Erythroblast (primary cell): ENCODE data around the gene CALCB.
A peak's percentile ranks its signal among the peaks of the same experiment; 100 is the strongest.
"Not testable (repeated sequence)": the region's sequence is repeated elsewhere in the genome, so short reads cannot be mapped to it uniquely, and the experiment has no call there.

Source experiments
- DNase-seq, 2 experiments: peaks; one replicate each; lab custom pipeline; 2025; lab: John Stamatoyannopoulos, UW
- GATA1 ChIP-seq: IDR thresholded peaks from 2 replicates; pipeline ENCODE4 v1.6.1; 2011; ENCODE audit warnings: low read depth, mild to moderate bottlenecking, control low read depth, low read length, moderate library complexity
- POLR2A ChIP-seq: IDR thresholded peaks from 2 replicates; pipeline ENCODE4 v1.6.1; 2011; ENCODE audit warnings: mild to moderate bottlenecking, low read length

The CALCB gene, protein sequence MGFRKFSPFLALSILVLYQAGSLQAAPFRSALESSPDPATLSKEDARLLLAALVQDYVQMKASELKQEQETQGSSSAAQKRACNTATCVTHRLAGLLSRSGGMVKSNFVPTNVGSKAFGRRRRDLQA

DNA sequence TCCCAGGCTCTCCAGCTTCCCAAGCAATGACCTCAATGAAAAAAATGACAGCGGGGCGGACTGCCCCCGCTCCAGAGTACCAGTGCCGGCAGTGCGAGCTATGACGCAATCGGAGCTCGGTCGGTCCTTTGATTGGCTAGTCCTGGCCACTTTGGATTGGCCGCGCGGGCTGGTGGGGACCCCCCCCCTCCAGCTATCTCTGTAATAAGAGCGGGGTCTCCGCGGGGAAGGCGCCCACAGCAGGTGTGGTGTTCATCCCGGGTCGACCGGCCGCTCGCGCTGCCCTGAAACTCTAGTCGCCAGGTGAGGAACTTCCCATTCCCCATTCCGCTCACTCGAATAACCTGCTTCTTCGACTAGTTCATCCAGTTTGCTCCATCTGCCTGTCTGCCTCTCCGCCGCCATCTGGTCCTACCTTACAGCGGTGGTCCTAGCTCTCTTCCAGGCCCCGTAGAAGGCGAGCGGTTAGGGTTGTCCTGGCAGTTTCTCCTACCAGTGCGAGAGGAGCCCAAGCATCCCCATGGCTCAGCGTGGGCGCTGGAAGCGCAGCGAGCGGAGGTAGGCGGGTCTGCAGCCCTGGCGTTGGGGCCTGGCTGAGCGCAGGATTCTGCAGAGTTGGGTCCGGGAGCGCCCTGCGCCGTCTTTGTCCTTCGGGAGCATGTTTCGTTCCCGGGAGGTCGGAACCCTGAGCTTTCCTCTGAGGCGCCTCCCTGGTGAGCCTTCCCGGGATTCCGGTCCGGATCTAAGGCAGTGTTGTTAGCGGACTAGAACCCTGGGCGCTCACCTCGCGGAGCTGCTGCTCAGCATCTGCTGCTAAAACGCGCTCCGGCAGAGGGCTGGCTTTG, at the start of gene CALCB:
Gene CALCB (plus strand): TSS at position 233 of the 845 bp plus-strand sequence. CDS start 1,126 bp downstream, outside the sequence.
- no peak for DNase-seq
- TF ChIP-seq GATA1, result no peak
- TF ChIP-seq POLR2A, result no peak

DNA sequence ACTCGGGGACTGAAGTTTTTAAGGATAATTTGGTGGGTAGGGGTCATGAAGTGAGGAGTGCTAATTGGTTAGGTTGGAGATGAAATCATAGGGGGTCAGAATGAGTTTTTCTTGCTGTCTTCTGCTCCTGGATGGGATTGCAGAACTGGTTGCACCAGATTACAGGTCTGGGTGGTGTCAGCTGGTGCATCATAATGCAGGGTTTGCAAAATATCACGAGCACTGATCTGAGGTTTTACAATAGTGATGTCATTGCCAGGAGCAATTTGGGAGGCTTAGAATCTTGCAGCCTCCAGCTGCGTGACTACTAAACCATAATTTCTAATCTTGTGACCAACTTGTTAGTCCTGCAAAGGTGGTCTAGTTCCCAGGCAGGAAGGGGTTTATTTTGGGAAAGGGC, 46.4 kb upstream of the CALCB start:
- DNase-seq, result no peak
- TF ChIP-seq GATA1 (no peak), POLR2A (no peak)

DNA sequence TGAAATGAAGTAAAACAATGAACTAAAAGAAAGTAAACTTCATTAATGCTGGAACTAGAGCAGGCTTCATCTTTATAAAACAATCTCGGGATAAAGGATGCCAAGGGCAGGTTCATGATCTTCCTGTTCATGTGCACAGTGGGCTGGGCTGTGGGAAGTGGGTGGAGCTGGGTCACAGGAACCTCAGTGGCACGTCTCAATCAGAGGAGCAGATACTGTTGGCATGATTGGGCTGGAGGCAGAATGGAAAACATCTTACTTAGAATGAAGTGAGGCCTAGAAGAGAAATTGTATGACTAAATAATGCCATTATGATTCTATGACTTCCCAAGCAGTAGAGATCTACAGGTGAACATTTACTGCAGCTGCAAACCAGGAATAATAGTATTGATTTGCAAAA, 45.4 kb upstream of the CALCB start:
- TF ChIP-seq GATA1, result no peak
- TF ChIP-seq POLR2A, result no peak
- no peak for DNase-seq

DNA sequence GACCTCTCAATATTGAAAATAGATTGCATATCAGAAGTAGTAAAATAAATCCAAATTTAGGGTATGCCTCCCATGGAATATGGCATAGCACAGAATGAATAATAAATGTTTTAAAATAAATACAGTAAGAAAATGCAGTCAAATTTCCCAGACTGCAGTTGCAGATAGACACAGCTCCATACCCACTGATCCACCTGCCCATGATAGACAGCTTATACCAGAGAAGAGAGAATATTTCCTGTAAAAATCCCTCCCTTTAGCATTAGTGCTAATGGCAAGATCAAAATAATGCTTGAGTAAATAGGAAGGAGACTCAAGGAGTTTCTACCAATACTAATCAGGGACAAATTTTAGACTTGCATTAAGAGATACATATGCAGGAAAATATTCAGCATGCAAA, 45.0 kb upstream of the CALCB start:
- TF ChIP-seq GATA1 (no peak), POLR2A (no peak)
- DNase-seq, result no peak

DNA sequence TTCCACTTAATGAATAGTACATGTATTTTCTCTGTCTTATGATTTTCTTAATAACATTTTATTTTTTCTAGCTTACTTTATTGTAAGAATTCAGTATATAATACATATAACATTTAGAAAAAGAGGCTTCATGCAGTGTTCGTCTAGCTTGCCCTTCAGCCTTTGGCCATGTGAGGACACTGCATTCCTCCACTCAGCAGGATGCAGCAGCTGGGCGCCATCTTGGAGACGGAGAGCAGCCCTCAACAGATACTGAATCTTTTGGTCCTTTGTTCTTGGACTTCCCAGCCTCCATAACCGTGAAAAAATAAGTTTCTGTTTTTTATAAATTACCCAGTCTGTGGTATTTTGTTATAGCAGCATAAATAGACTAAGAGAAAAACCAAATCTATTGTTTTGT, 41.4 kb upstream of the CALCB start:
- DNase-seq, result not testable (repeated sequence)

DNA sequence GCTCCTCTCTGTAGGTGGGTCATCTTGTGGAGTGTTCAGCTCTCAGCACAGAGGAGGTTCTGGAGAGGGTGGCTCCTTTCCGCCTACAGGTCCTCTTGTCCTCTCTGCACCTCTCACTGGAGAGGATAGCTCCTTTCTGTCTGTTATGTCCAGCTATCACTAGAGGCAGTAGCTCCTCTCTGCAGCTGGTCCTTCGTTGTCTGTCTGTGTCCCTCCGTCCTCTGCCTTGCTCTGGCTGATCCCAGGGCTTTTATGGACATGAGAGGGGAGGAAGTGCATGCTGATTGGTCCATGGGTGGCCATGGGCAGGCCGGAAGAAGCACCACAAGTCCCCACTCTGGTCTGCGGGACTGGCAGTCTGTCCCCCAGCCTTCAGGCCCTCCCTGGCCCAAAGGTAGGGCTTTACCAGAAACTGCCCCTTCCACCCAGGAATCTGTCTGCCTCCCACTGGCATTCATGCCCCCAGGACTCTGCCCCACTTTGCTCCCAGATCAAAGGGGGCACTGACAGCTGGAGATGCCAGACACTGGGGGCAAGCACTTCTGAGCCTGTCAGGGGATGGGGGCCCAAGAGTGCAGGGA, 38.6 kb upstream of the CALCB start:
- no peak for DNase-seq
- TF ChIP-seq POLR2A, result no peak
- no peak for TF ChIP-seq GATA1

DNA sequence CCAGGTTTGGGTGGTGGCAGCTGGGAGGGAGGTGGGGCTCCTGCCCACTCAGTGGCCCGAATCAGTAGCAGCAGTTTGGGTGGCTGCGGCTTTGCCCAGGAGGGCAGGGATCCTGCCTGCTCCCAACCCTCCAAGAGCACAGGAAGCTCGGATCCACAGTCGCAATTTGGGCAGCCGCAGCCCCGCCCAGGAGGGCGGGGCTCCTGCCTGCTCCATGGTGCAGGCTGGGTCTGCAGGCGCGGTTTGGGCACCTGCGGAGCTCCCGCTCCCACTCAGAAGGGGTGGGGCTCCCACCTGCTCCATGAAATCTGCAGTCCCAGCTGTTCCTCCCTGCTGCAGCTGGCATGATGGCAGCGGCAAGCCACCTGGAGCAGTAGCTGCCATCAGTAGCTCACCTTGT, 38.1 kb upstream of the CALCB start:
- DNase-seq, result no peak
- TF ChIP-seq GATA1, result no peak
- no peak for TF ChIP-seq POLR2A

DNA sequence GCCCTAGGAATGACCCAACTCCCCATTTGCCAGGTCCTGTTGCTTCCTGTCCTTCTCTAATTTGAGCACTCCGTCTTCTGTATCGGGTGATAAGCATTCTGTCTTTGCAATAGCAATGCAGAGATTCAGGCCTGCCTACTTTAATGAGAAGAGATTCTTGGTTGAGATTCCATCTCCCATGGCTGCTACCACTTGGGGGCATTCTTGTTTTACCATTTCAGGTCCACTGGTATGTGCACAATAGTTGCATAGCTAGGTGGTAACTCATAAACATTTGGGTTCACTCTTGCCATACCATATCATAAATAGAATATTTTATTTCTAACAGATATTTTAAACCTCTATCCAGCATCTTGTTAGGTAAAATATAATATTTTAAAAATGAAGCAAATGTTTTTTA, 34.4 kb upstream of the CALCB start:
- TF ChIP-seq GATA1 (no peak), POLR2A (no peak)
- DNase-seq, result no peak

DNA sequence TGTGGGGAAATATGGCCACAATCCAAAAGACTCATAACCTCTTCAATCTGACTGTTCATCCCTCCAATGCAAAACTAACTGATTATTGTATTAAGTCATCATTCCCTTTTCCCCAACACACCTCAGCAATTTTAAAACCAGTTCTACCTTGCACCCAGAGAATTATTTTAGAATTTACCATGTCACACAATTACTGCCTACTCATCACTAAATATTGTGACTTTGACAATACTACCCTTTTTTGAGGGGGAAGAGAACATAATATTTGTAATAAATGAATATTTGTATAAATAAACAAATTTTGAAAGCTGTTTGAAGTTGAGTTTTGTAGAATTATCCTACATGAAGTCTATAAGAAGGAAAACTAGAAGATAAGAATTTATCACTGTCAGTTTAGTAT, 28.2 kb upstream of the CALCB start:
- DNase-seq, result no peak
- TF ChIP-seq POLR2A (no peak), GATA1 (no peak)

DNA sequence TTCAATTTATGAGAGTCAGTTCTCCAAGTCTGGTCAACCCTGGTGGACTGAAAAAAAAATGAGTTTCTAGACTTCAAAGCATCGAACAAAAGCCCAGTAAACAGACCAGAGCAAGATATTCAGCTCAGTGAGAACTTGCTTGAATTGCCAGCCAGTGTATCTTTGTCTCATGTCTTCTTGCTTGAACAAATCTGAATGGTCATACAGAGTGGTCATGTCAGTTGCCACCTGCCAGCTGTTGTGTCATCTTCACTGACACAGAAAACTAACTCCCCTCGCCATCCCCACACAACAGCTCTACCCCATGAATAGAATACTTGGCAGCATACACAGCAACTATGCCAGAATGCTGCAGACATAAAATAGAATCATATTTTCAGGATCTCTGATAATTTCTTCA, 27.5 kb upstream of the CALCB start:
- DNase-seq, result no peak
- TF ChIP-seq GATA1, result no peak
- no peak for TF ChIP-seq POLR2A

DNA sequence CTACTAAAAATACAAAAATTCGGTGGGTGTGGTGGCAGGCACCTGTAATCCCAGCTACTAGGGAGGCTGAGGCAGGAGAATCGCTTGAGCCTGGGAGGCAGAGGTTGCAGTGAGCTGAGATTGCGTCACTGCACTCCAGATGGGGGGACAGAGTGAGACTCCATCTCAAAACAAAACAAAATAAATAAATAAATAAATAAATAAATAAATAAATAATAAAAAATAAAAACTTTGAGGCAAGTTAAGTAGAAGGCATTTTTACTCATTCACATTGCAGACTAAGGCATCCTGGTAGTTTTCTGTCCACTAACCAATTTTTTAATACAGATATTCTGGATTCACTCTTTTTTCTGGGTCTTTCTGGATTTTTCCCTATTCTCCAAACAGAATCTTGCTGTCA, 26.7 kb upstream of the CALCB start:
- not testable (repeated sequence) for DNase-seq

DNA sequence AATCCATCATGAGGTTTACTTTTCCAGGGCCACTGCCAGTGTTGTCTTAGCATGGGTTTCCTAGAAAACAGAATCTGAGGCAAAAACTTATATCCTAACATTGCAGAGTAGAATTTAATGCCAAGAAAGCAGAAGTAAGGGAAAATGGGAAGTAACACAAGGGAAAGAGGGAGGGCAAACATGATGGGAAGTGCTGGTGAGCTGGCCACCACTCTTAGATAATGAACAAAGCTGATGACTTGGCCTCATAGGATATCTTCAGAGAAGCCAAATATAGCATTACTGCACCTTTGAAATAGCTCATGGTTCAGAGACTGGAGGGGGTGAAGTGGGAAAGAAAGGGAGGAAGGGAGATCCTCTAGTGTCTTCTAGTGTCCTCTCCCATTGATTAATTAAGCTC, 24.8 kb upstream of the CALCB start:
- DNase-seq, result no peak
- TF ChIP-seq POLR2A (no peak), GATA1 (no peak)

DNA sequence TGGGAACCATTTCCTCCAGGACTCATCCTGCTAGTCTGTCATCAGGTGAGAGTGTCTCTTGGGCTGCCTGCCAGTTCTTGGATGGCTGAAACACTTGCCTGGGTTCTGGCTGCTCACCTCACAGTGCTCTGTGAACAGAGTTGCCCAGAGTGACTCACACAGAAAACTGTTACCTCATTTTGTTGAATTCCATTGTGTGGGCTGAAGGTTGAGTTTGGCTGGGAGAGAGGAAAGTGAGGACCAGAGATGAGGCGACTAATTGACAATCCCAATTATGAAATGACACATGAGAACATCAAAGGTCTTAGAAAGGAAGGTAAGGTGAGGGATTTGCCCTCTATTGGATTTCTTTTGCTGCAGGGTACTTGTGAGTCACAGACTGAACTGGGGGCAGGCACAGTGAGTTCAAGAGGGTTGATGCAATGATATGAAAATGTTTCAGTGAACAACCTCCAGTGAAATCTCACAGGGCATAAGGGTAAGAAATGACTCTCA, 20.2 kb upstream of the CALCB start:
- TF ChIP-seq POLR2A (no peak), GATA1 (no peak)
- peak in 1 of 2 experiments; percentile 8 for DNase-seq

DNA sequence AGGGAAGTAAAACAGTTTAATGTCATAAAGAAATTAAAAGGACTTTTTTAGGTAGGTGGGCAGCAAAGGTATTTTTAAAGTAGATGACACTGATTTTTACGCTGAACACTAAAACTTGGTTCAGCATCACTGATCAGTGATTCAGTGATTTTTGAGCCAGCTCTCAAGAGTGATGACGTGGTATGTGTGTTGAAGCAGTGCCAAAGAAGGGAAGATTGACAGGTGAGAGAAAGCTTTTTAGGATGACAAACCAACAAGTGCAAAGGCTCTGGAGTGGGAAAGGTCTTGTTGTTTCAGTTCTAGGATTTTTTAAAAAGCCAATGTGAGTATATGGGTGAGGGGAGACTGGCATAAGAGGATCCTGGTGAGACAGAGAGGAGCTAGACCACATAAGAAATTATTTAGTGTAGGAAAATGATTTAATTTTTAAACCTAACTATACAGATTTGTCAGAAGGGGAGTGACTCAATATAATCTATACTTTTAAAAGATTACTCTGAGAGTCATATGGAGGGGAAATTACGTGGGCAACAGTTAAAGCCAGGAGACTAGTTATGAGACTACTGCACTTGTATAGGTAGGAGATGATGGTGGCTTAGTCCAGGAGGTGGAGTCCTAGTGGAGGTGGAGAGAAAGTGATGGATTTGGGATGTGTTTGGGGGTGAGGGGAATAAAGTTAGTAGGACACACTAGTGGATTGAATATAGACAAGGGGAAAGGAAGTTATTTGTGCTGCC, 17.6 kb upstream of the CALCB start:
- TF ChIP-seq POLR2A (no peak), GATA1 (no peak)
- DNase-seq, result no peak

DNA sequence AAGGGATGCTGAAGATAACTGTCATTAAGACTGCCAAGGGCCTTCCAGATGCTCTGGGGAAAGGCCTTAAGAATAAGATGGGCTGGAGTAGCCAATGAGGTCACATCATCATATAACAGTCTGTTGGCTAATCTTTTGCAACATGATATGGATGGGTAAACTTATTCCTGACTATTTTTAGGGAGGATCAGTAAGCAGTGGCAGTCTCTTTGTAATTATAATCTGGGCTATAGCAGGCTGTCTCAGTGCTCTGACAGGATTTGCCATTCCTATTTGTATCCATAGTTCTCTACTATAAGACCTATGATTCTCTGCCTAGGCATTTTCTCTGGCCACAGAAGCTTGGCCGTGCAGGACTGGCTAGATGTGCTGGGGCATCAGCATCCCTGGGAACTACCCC, 16.1 kb upstream of the CALCB start:
- DNase-seq, result no peak
- TF ChIP-seq GATA1 (no peak), POLR2A (no peak)
